ENCODE results near the gene CAMKK1. TPM values are rescaled to one million over a fixed set of nuclear protein-coding genes. Genes with fewer than 3 reads are reported as not detected.

The CAMKK1 gene
- polyA plus RNA-seq, 1 of the 3 experiments (the other 2 are of a cell fraction), result 6.8 TPM

DNA sequence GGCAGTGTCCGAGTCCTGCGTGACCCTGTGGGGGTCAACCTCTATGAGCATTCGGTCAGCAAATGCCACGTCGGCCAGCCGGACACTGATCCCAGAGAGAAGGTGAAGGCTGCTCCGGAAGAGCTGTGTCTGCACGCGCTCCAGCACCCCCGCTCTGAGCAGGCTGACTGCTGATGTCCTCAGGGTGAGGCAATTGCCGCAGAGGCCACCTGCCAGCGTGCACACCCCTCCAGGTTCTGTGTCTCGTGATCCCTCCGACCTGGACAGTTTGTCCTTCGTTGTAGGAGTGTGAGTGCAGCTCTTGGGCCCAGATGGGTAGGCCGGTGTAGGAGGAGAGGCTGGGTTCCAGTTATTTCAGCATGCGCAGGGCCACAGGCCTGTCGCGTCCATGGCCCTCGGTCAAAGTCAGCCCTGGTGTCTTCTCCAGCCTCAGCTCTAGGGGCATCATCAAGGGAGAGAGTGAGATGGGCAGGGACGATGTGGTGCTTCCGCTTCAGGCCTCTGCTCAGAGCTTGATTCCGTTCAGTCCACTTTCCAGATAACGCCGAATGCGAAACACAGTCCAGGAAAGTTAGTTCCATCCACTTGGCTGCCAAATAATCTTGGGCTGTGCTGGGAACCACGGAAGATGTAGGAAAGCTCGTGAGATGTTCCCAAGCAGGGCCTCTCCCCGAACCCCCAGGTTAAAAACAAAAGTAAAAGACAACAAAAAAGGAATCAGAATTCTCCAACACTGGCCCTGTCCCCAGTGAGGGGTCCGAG, 31.7 kb downstream of the CAMKK1 start:
- Histone ChIP-seq H3K9me3 (no peaks in the 10 kb centered on the region), H3K36me3 (replicated peaks in 1 of 2; ENCODE audit: control insufficient read depth in 1 of 2, insufficient read depth in 2 of 2, low read length in 1 of 2) (peaks cover 4% of the 10 kb centered on the region in 2 experiments), H3K4me2 (no peak overlapping the region), H3K79me2 (ENCODE audit: insufficient read depth) (no peaks in the 10 kb centered on the region), H3K27me3 (ENCODE audit: insufficient read depth) (no peaks in the 10 kb centered on the region), H3K9ac (no peak overlapping the region), H3K4me1 (ENCODE audit: control insufficient read depth in 1 of 2, insufficient read depth in 2 of 2, low read depth in 1 of 2, low read length in 1 of 2) (no peaks in the 10 kb centered on the region; a peak in 1 of 4 replicates), H3K27ac (ENCODE audit: low read depth in 2 of 2, low read length in 1 of 2) (no peak overlapping the region), H3F3A (replicated peaks; ENCODE audit: insufficient read depth) (no peaks in the 10 kb centered on the region), H3K9me2 (no peaks in the 10 kb centered on the region), H3K4me3 (ENCODE audit: low read depth in 2 of 2, low read length in 1 of 2) (no peak overlapping the region), H2AFZ (ENCODE audit: low read depth) (no peak overlapping the region), H4K20me1 (ENCODE audit: insufficient read depth) (no peaks in the 10 kb centered on the region)
- POLR2A ChIA-PET, result no interaction called here
- WGBS (ENCODE audit: low lambda C conversion rate), result 93% methylated on average over 19 of the region's 30 CpGs
- DNase-seq, result no peak
- CTCF ChIA-PET, result interaction anchor here (0.9 to 6.6 kb wide), 9 partner anchors 11 to 214 kb away, joined by 3 to 74 read pairs (median 5); partner anchors contain the start of gene NCBP3
- no peak for TF ChIP-seq TCF12 (IDR thresholded peaks at IDR 0.05)
- TF ChIP-seq SIN3A (IDR thresholded peaks at IDR 0.05; ENCODE audit: borderline replicate concordance, low read depth, low read length), result no peak
- TF ChIP-seq, protein P1, sequence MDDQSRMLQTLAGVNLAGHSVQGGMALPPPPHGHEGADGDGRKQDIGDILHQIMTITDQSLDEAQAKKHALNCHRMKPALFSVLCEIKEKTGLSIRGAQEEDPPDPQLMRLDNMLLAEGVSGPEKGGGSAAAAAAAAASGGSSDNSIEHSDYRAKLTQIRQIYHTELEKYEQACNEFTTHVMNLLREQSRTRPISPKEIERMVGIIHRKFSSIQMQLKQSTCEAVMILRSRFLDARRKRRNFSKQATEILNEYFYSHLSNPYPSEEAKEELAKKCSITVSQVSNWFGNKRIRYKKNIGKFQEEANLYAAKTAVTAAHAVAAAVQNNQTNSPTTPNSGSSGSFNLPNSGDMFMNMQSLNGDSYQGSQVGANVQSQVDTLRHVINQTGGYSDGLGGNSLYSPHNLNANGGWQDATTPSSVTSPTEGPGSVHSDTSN (IDR thresholded peaks at IDR 0.05), result no peak
- no peak for TF ChIP-seq FOXM1 (IDR thresholded peaks at IDR 0.05; ENCODE audit: low read depth)
- TF ChIP-seq GATA2 (CRISPR knock-in tag; IDR thresholded peaks at IDR 0.05), result no peak
- no peak for TF ChIP-seq ELF1 (IDR thresholded peaks at IDR 0.05)
- TF ChIP-seq, protein P2, sequence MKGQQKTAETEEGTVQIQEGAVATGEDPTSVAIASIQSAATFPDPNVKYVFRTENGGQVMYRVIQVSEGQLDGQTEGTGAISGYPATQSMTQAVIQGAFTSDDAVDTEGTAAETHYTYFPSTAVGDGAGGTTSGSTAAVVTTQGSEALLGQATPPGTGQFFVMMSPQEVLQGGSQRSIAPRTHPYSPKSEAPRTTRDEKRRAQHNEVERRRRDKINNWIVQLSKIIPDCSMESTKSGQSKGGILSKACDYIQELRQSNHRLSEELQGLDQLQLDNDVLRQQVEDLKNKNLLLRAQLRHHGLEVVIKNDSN (IDR thresholded peaks at IDR 0.05; ENCODE audit: borderline replicate concordance, low read depth), result no peak
- TF ChIP-seq EZH2phosphoT487 (IDR thresholded peaks at IDR 0.05; ENCODE audit: borderline replicate concordance, low read depth), result no peak

DNA sequence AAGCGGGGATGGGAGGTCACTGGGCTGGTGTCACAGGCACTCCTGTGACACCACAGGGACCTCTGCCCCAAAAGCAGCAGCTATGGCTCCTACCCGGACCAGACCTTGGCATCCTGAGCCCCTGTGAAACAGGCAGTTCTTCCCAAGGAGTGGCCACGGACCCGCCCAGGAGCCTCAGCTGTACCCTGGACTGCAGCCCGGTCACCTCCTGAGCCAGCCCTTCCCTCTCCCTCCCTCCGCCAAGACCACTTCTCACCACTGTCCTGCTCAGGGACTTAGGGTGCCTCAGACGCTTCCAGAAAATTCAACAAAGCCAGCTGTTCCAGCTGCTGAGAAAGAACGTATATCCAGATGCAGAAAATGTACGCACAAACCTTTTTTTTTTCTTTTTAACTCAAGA, 32.9 kb downstream of the CAMKK1 start:
- CTCF ChIA-PET, result interaction anchor here (0.6 to 6.6 kb wide), 5 partner anchors 11 to 215 kb away, joined by 3 to 74 read pairs (median 5); partner anchors contain the start of gene NCBP3
- Histone ChIP-seq H3F3A (replicated peaks; ENCODE audit: insufficient read depth) (no peaks in the 10 kb centered on the region), H3K9ac (no peak overlapping the region), H3K4me3 (ENCODE audit: low read depth in 2 of 2, low read length in 1 of 2) (no peak overlapping the region), H3K27me3 (ENCODE audit: insufficient read depth) (no peaks in the 10 kb centered on the region), H3K36me3 (replicated peaks in 1 of 2; ENCODE audit: control insufficient read depth in 1 of 2, insufficient read depth in 2 of 2, low read length in 1 of 2) (peaks cover 4% of the 10 kb centered on the region in 2 experiments), H3K9me3 (no peaks in the 10 kb centered on the region), H2AFZ (ENCODE audit: low read depth) (no peak overlapping the region), H3K4me1 (ENCODE audit: control insufficient read depth in 1 of 2, insufficient read depth in 2 of 2, low read depth in 1 of 2, low read length in 1 of 2) (no peaks in the 10 kb centered on the region), H3K27ac (ENCODE audit: low read depth in 2 of 2, low read length in 1 of 2) (no peak overlapping the region), H3K4me2 (no peak overlapping the region), H3K9me2 (no peaks in the 10 kb centered on the region), H4K20me1 (ENCODE audit: insufficient read depth) (no peaks in the 10 kb centered on the region), H3K79me2 (ENCODE audit: insufficient read depth) (no peaks in the 10 kb centered on the region)
- WGBS (ENCODE audit: low lambda C conversion rate), result 81% methylated on average over 9 of the region's 9 CpGs
- POLR2A ChIA-PET, result no interaction called here
- peak; percentile 14 for DNase-seq
- TF ChIP-seq TCF12 (IDR thresholded peaks at IDR 0.05) (no peak), YY1 (IDR thresholded peaks at IDR 0.05; ENCODE audit: low read depth) (no peak), JUND (IDR thresholded peaks at IDR 0.05) (no peak), RCOR1 (IDR thresholded peaks at IDR 0.05; ENCODE audit: low read length) (no peak), POLR2AphosphoS5 (IDR thresholded peaks at IDR 0.05; ENCODE audit: low read depth, low read length) (no peak), RFX5 (IDR thresholded peaks at IDR 0.05; ENCODE audit: low read length) (no peak), ELF1 (IDR thresholded peaks at IDR 0.05) (no peak), MEF2A (IDR thresholded peaks at IDR 0.05; ENCODE audit: borderline replicate concordance, low read depth) (no peak), RAD21 (IDR thresholded peaks at IDR 0.05; ENCODE audit: low read length) (no peak), FOSL2 (IDR thresholded peaks at IDR 0.05; ENCODE audit: borderline replicate concordance, low read depth) (no peak), FOXJ3 (CRISPR knock-in tag; IDR thresholded peaks at IDR 0.05) (no peak)
- TF ChIP-seq, protein P3, sequence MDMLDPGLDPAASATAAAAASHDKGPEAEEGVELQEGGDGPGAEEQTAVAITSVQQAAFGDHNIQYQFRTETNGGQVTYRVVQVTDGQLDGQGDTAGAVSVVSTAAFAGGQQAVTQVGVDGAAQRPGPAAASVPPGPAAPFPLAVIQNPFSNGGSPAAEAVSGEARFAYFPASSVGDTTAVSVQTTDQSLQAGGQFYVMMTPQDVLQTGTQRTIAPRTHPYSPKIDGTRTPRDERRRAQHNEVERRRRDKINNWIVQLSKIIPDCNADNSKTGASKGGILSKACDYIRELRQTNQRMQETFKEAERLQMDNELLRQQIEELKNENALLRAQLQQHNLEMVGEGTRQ (IDR thresholded peaks at IDR 0.05; ENCODE audit: borderline replicate concordance, low read depth, low read length), result no peak
- TF ChIP-seq, protein P4, sequence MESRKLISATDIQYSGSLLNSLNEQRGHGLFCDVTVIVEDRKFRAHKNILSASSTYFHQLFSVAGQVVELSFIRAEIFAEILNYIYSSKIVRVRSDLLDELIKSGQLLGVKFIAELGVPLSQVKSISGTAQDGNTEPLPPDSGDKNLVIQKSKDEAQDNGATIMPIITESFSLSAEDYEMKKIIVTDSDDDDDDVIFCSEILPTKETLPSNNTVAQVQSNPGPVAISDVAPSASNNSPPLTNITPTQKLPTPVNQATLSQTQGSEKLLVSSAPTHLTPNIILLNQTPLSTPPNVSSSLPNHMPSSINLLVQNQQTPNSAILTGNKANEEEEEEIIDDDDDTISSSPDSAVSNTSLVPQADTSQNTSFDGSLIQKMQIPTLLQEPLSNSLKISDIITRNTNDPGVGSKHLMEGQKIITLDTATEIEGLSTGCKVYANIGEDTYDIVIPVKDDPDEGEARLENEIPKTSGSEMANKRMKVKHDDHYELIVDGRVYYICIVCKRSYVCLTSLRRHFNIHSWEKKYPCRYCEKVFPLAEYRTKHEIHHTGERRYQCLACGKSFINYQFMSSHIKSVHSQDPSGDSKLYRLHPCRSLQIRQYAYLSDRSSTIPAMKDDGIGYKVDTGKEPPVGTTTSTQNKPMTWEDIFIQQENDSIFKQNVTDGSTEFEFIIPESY (IDR thresholded peaks at IDR 0.05; ENCODE audit: borderline replicate concordance, low read depth), result no peak
- TF ChIP-seq, protein P1 (IDR thresholded peaks at IDR 0.05), result no peak
- TF ChIP-seq, protein P2 (IDR thresholded peaks at IDR 0.05; ENCODE audit: borderline replicate concordance, low read depth), result no peak
- TF ChIP-seq, protein P5, sequence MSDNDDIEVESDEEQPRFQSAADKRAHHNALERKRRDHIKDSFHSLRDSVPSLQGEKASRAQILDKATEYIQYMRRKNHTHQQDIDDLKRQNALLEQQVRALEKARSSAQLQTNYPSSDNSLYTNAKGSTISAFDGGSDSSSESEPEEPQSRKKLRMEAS (IDR thresholded peaks at IDR 0.05; ENCODE audit: low read depth), result no peak
